Measurements from ENCODE around the gene HES1.

Gene HES1

DNA sequence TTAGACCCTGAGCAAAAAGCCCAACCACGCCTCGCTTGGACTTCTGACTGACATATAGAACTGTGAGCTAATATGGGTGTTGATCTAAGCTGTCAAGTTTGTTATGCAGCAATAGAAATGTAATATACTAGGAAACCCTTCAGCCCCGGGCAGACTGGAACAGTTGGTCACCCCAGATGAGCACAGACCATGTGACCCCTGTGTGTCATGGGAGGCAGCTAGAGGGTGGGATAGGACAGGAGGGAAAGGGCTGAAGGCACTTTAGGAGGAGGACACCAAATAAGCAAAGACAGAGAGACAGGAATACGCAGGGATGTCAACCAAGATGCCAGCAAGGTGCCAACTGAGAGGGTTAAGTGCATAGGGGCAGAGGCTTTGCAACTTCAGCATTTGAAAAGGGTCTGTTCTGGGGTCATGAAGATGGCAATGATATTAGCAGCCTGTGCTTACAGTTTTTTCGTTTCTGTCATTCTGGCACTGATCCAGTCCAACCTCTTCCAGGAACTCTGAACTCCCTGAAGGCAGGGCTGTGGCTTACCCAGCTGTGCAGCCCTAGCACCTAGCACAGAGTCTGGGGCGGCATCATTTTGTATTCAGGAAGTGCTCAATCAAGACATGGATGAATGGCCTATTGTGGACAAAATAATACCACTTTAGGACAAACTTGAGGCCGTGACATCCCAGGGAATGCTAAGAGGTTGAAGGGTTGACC lies 51.4 kb downstream of the HES1 start:
- Histone ChIP-seq H3F3A (ENCODE audit: low read depth) (no peaks in the 10 kb centered on the region), H4K20me1 (ENCODE audit: insufficient read depth, low read length, poor library complexity, severe bottlenecking) (no peaks in the 10 kb centered on the region), H3K9me3 (ENCODE audit: insufficient read depth, low read depth, low read length) (no peaks in the 10 kb centered on the region), H3K79me2 (ENCODE audit: insufficient read depth, low read length) (no peaks in the 10 kb centered on the region), H3K4me2 (ENCODE audit: low read depth, low read length, poor library complexity, severe bottlenecking) (no peak overlapping the region), H3K9me2 (replicated peaks; ENCODE audit: low read depth, low read length) (no peaks in the 10 kb centered on the region), H2AFZ (ENCODE audit: low read length) (no peak overlapping the region), H3K4me3 (ENCODE audit: low read length, poor library complexity, severe bottlenecking) (no peak overlapping the region), H3K36me3 (ENCODE audit: insufficient read depth, low read length) (no peaks in the 10 kb centered on the region), H3K4me1 (ENCODE audit: insufficient read depth, low read length, poor library complexity, severe bottlenecking) (peaks cover 10% of the 10 kb centered on the region), H3K27me3 (ENCODE audit: insufficient read depth, low read length, poor library complexity, severe bottlenecking) (no peaks in the 10 kb centered on the region), H3K9ac (ENCODE audit: low read depth, low read length, poor library complexity, severe bottlenecking) (no peak overlapping the region)
- TF ChIP-seq CTCF (conservative IDR thresholded peaks at IDR 0.05; ENCODE audit: low read length) (no peak), EZH2phosphoT487 (IDR thresholded peaks at IDR 0.05; ENCODE audit: borderline replicate concordance) (no peak)
